IMR-90 (cell line): Measurements from ENCODE around the gene PDZD8. TPM values are rescaled to one million over a fixed set of nuclear protein-coding genes. Genes with fewer than 3 reads are reported as not detected.

Source experiments
- ATAC-seq: fragments of 200-7000 bp; cut with Tn5 transposase; 2 replicates; pipeline ENCODE4 v1.9.1; 2020; ENCODE audit warnings: low read depth, mild to moderate bottlenecking, moderate library complexity
- BruUV-seq: library from RNA; stranded (reverse); fragments of 400-500 nt; replicated peaks from 2 replicates; lab custom pipeline; 2021; lab: Mats Ljungman, UMichigan
- CTCF ChIA-PET: fragments of 300-600 bp; formaldehyde crosslinking; extraction: SDS; loops from one replicate; lab custom pipeline; 2021; ENCODE audit warnings: antibody characterized with exemption; lab: Yijun Ruan, JAX
- POLR2A ChIA-PET: fragments of 300-600 bp; sonication (Branson Sonifier 250); formaldehyde crosslinking; loops from one replicate; lab custom pipeline; 2022; ENCODE audit warnings: antibody characterized with exemption; ENCODE audit not compliant: unreplicated experiment; lab: Charles Lee
- DNase-seq: peaks from one replicate; pipeline ENCODE4 v3.0.0; 2013
- H2AFZ ChIP-seq: replicated peaks from 2 replicates; pipeline ENCODE3; 2013; ENCODE audit warnings: low read length, mild to moderate bottlenecking; ENCODE audit not compliant: poor library complexity
- H2AK5ac ChIP-seq: 2 replicates; pipeline ENCODE4 v1.6.1; 2013; ENCODE audit warnings: low read depth, low read length, inconsistent platforms
- H2AK9ac ChIP-seq: replicated peaks from 2 replicates; pipeline ENCODE3; 2013; ENCODE audit warnings: mild to moderate bottlenecking, low read depth, low read length, moderate library complexity; ENCODE audit not compliant: poor library complexity
- H2BK120ac ChIP-seq: 2 replicates; pipeline ENCODE4 v1.6.1; 2013; ENCODE audit warnings: low read depth, low read length, inconsistent platforms
- H2BK15ac ChIP-seq: 3 replicates; pipeline ENCODE4 v1.6.1; 2013; ENCODE audit warnings: low read depth, low read length, inconsistent platforms
- H2BK20ac ChIP-seq: 2 replicates; pipeline ENCODE4 v1.6.1; 2013; ENCODE audit warnings: low read depth, mild to moderate bottlenecking, inconsistent platforms, low read length, moderate library complexity
- H2BK5ac ChIP-seq: 2 replicates; pipeline ENCODE4 v1.6.1; 2013; ENCODE audit warnings: mild to moderate bottlenecking, low read depth, low read length, inconsistent platforms; ENCODE audit not compliant: poor library complexity, severe bottlenecking
- H3K14ac ChIP-seq: replicated peaks from 2 replicates; pipeline ENCODE4 v1.6.1; 2013; ENCODE audit warnings: low read depth, low read length, inconsistent platforms
- H3K18ac ChIP-seq: 2 replicates; pipeline ENCODE4 v1.6.1; 2013; ENCODE audit warnings: low read depth, low read length, control low read depth
- H3K23ac ChIP-seq: 2 replicates; pipeline ENCODE4 v1.6.1; 2013; ENCODE audit warnings: low read depth, low read length, inconsistent platforms
- H3K27ac ChIP-seq: 2 replicates; pipeline ENCODE4 v1.5.1; 2013; ENCODE audit warnings: mild to moderate bottlenecking, control low read depth, low read length; ENCODE audit not compliant: insufficient read depth
- H3K27me3 ChIP-seq: 2 replicates; pipeline ENCODE4 v1.6.1; 2013; ENCODE audit warnings: low read length; ENCODE audit not compliant: control insufficient read depth, insufficient read depth
- H3K36me3 ChIP-seq: 2 replicates; pipeline ENCODE4 v1.6.1; 2013; ENCODE audit warnings: low read length, mixed read lengths; ENCODE audit not compliant: control insufficient read depth, insufficient read depth
- H3K4ac ChIP-seq: 2 replicates; pipeline ENCODE4 v1.6.1; 2013; ENCODE audit warnings: low read depth, low read length, inconsistent platforms
- H3K4me1 ChIP-seq: 2 replicates; pipeline ENCODE4 v1.6.1; 2013; ENCODE audit warnings: low read length, mixed read lengths; ENCODE audit not compliant: control insufficient read depth, insufficient read depth
- H3K4me2 ChIP-seq: 2 replicates; pipeline ENCODE4 v1.6.1; 2013; ENCODE audit warnings: low read depth, mild to moderate bottlenecking, control low read depth, low read length, moderate library complexity
- H3K4me3 ChIP-seq: 2 replicates; pipeline ENCODE4 v1.5.1; 2013; ENCODE audit warnings: low read depth, mild to moderate bottlenecking, control low read depth, low read length, moderate library complexity; ENCODE audit not compliant: insufficient read depth
- H3K56ac ChIP-seq: 2 replicates; pipeline ENCODE4 v1.6.1; 2013; ENCODE audit warnings: low read length, inconsistent platforms; ENCODE audit not compliant: insufficient read depth; ENCODE audit errors: extremely low read depth
- H3K79me1 ChIP-seq, 2 experiments: 2 replicates each; pipeline ENCODE4 v1.6.1; 2013; ENCODE audit warnings: low read length in 2 of 2, inconsistent platforms in 1 of 2, low read depth in 1 of 2
- H3K9ac ChIP-seq: 2 replicates; pipeline ENCODE4 v1.6.1; 2013; ENCODE audit warnings: low read depth, low read length, control low read depth
- H3K9me1 ChIP-seq: 2 replicates; pipeline ENCODE4 v1.6.1; 2013; ENCODE audit warnings: low read length, inconsistent platforms; ENCODE audit not compliant: insufficient read depth
- H3K9me3 ChIP-seq: 2 replicates; pipeline ENCODE4 v1.6.1; 2013; ENCODE audit warnings: low read length; ENCODE audit not compliant: control insufficient read depth, insufficient read depth
- H4K20me1 ChIP-seq: 2 replicates; pipeline ENCODE4 v1.6.1; 2013; ENCODE audit warnings: low read length, inconsistent platforms; ENCODE audit not compliant: insufficient read depth
- H4K5ac ChIP-seq: 2 replicates; pipeline ENCODE4 v1.6.1; 2013; ENCODE audit warnings: mild to moderate bottlenecking, low read depth, low read length, control low read depth
- H4K8ac ChIP-seq, 2 experiments: 2 replicates each; pipeline ENCODE4 v1.6.1; 2013; ENCODE audit warnings: low read depth in 2 of 2, low read length in 2 of 2, control low read depth in 1 of 2, inconsistent platforms in 1 of 2
- H4K91ac ChIP-seq: 2 replicates; pipeline ENCODE4 v1.6.1; 2013; ENCODE audit warnings: low read depth, low read length, inconsistent platforms; ENCODE audit not compliant: insufficient read depth
- BHLHE40 ChIP-seq: fragments of 150-350 bp; IDR thresholded peaks from 2 replicates; pipeline ENCODE4 v1.6.1; 2016; ENCODE audit warnings: mild to moderate bottlenecking, low read depth, low read length
- CEBPB ChIP-seq: IDR thresholded peaks from 2 replicates; pipeline ENCODE4 v1.6.1; 2012; ENCODE audit warnings: low read depth, low read length, improper control_type of control experiment
- CHD1 ChIP-seq: IDR thresholded peaks from 2 replicates; pipeline ENCODE4 v1.6.1; 2012; ENCODE audit warnings: low read depth, low read length, improper control_type of control experiment
- CTCF ChIP-seq: conservative IDR thresholded peaks from 2 replicates; pipeline ENCODE4 v1.5.1; 2012; ENCODE audit warnings: mild to moderate bottlenecking, low read depth, low read length, improper control_type of control experiment
- ELK1 ChIP-seq: fragments of 150-350 bp; IDR thresholded peaks from 2 replicates; pipeline ENCODE4 v1.6.1; 2016; ENCODE audit warnings: low read depth, mild to moderate bottlenecking, low read length, moderate library complexity, borderline replicate concordance
- FOS ChIP-seq: fragments of 150-350 bp; IDR thresholded peaks from 2 replicates; pipeline ENCODE4 v1.6.1; 2016; ENCODE audit warnings: low read depth, low read length
- MAFK ChIP-seq: IDR thresholded peaks from 2 replicates; pipeline ENCODE4 v1.6.1; 2012; ENCODE audit warnings: low read depth, low read length, improper control_type of control experiment
- MAZ ChIP-seq: IDR thresholded peaks from 2 replicates; pipeline ENCODE4 v1.6.1; 2012; ENCODE audit warnings: low read depth, mild to moderate bottlenecking, low read length, improper control_type of control experiment, moderate library complexity, borderline replicate concordance
- MXI1 ChIP-seq: IDR thresholded peaks from 2 replicates; pipeline ENCODE4 v1.6.1; 2012; ENCODE audit warnings: low read depth, mild to moderate bottlenecking, low read length, moderate library complexity, borderline replicate concordance
- NFE2L2 ChIP-seq: fragments of 150-350 bp; IDR thresholded peaks from 2 replicates; pipeline ENCODE4 v1.6.1; 2016; ENCODE audit warnings: low read depth, mild to moderate bottlenecking, low read length
- POLR2A ChIP-seq: IDR thresholded peaks from 2 replicates; pipeline ENCODE4 v1.6.1; 2012; ENCODE audit warnings: mild to moderate bottlenecking, low read depth, low read length
- RAD21 ChIP-seq: IDR thresholded peaks from 2 replicates; pipeline ENCODE4 v1.6.1; 2012; ENCODE audit warnings: low read length, improper control_type of control experiment
- RCOR1 ChIP-seq: IDR thresholded peaks from 2 replicates; pipeline ENCODE4 v1.6.1; 2012; ENCODE audit warnings: mild to moderate bottlenecking, low read length, improper control_type of control experiment; ENCODE audit not compliant: insufficient replicate concordance
- RFX5 ChIP-seq: IDR thresholded peaks from 2 replicates; pipeline ENCODE4 v1.8.0; 2012; ENCODE audit warnings: low read depth, mild to moderate bottlenecking, low read length, moderate library complexity
- SMC3 ChIP-seq: fragments of 150-350 bp; IDR thresholded peaks from 2 replicates; pipeline ENCODE4 v1.6.1; 2016; ENCODE audit warnings: low read depth, mild to moderate bottlenecking, antibody characterized with exemption, low read length, moderate library complexity
- USF2 ChIP-seq: fragments of 150-350 bp; IDR thresholded peaks from 2 replicates; pipeline ENCODE4 v1.6.1; 2017; ENCODE audit warnings: mild to moderate bottlenecking, antibody characterized with exemption, low read length, low read depth
- WGBS, 2 experiments: methylation state at CpG; one replicate each; pipeline versions ENCODE4 v1.1.5 to v1.1.7; 2013; ENCODE audit warnings: missing lambda C conversion rate in 2 of 2; ENCODE audit not compliant: insufficient read length in 1 of 2; ENCODE audit errors: extremely low coverage in 2 of 2; 5-methylcytosine and 5-hydroxymethylcytosine counted together
- dilution Hi-C: fragments of 300-500 bp; cut with HindIII; formaldehyde crosslinking; loops from one replicate; pipeline ENCODE4 v1.14.3; 2018; ENCODE audit warnings: low sequenced_read_pairs; ENCODE audit not compliant: unreplicated experiment
- in situ Hi-C: fragments of 300-500 bp; cut with MboI; formaldehyde crosslinking; loops from 3 replicates; pipeline ENCODE4 v1.14.3; 2019; ENCODE audit warnings: low sequenced_read_pairs, inconsistent platforms, mixed read lengths
- intact Hi-C: fragments of 100-400 bp; cut with micrococcal nuclease; formaldehyde crosslinking; loops from 2 replicates; pipeline ENCODE4 v1.10.0; 2022
- polyA plus RNA-seq, 3 experiments: library from polyadenylated mRNA; depleted of rRNA; stranded (reverse); fragments of >200 nt; gene quantifications; 2 replicates each; pipeline ENCODE4 v1.2.3, GENCODE V29; 2012; ENCODE audit warnings: low replicate concordance in 1 of 3
- total RNA-seq: library from RNA; depleted of rRNA; stranded (reverse); fragments of >200 nt; gene quantifications from 2 replicates; pipeline ENCODE4 v1.2.3, GENCODE V29; 2012

The PDZD8 gene
- total and polyA plus RNA-seq, 2 of the 4 experiments (the other 2 are of a cell fraction) = 11.3 to 20.4 TPM

- no peaks in the 10 kb centered on the region for H3K4me1 ChIP-seq
- no peak overlapping the region for H2AK9ac ChIP-seq
- no peak overlapping the region for H2BK15ac ChIP-seq
- no peak overlapping the region for H2AFZ ChIP-seq
- TF ChIP-seq RAD21 (no peak), CTCF (no peak), BHLHE40 (no peak), CEBPB (no peak), USF2 (no peak), MAFK (no peak), FOS (no peak), RCOR1 (no peak), POLR2A (no peak), RFX5 (no peak), SMC3 (no peak), MXI1 (no peak), MAZ (no peak), NFE2L2 (no peak), CHD1 (no peak), ELK1 (no peak)
- no peak overlapping the region for H2BK5ac ChIP-seq
- H3K27ac ChIP-seq = no peak overlapping the region
- H3K4me2 ChIP-seq = no peak overlapping the region
- no peak overlapping the region for H3K9ac ChIP-seq
- H3K4me3 ChIP-seq = no peak overlapping the region
- no peaks in the 10 kb centered on the region for H3K9me1 ChIP-seq
- no peak overlapping the region for H3K4ac ChIP-seq
- ChIA-PET CTCF (no interaction called here), POLR2A (no interaction called here)
- H4K8ac ChIP-seq = no peak overlapping the region
- no peaks in the 10 kb centered on the region for H3K79me1 ChIP-seq
- H3K14ac ChIP-seq = no peak overlapping the region
- dilution Hi-C loops (no loop called here), intact Hi-C loops (no loop called here), in situ Hi-C loops (no loop called here)
- H2AK5ac ChIP-seq = no peak overlapping the region
- no peak overlapping the region for H3K23ac ChIP-seq
- no peaks in the 10 kb centered on the region for H3K9me3 ChIP-seq
- no peak overlapping the region for H2BK120ac ChIP-seq
- H3K27me3 ChIP-seq = peaks cover 5% of the 10 kb centered on the region
- WGBS, 2 experiments = 40% methylated on average over 1 of the region's 9 CpGs; no CpG with 5 or more reads in 1 of the 2 experiments
- no peak overlapping the region for H4K5ac ChIP-seq
- no TSS peak for BruUV-seq
- H3K56ac ChIP-seq = no peak overlapping the region
- no peak overlapping the region for H2BK20ac ChIP-seq
- no peak for DNase-seq
- ATAC-seq = no peak
- H4K91ac ChIP-seq = no peak overlapping the region
- no peaks in the 10 kb centered on the region for H4K20me1 ChIP-seq
- no peak overlapping the region for H3K18ac ChIP-seq
- no peaks in the 10 kb centered on the region for H3K36me3 ChIP-seq
Measured at GRCh38 chr10:117253908-117254307, 121.3 kb downstream of the PDZD8 start.
